ENCODE data around the gene RRP7A.
"Not testable (repeated sequence)": the region's sequence is repeated elsewhere in the genome, so short reads cannot be mapped to it uniquely, and the experiment has no call there.

The RRP7A gene, protein sequence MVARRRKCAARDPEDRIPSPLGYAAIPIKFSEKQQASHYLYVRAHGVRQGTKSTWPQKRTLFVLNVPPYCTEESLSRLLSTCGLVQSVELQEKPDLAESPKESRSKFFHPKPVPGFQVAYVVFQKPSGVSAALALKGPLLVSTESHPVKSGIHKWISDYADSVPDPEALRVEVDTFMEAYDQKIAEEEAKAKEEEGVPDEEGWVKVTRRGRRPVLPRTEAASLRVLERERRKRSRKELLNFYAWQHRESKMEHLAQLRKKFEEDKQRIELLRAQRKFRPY

GRCh38 chr22:42519525-42520401 lies at the start of gene RRP7A:
RRP7A (minus strand) TSS chr22:42519796; CDS start chr22:42519786, 10 bp downstream.
- ATAC-seq, result peak; percentile 96
- TF ChIP-seq PPARA (CRISPR knock-in tag; IDR thresholded peaks at IDR 0.05; ENCODE audit: borderline replicate concordance) (no peak), CSRNP3 (CRISPR knock-in tag; IDR thresholded peaks at IDR 0.05) (no peak), OSR1 (CRISPR knock-in tag; IDR thresholded peaks at IDR 0.05) (no peak), ZNF70 (CRISPR knock-in tag; IDR thresholded peaks at IDR 0.05) (no peak), CSDC2 (CRISPR knock-in tag; IDR thresholded peaks at IDR 0.05) (no peak), ZNF565 (CRISPR knock-in tag; conservative IDR thresholded peaks at IDR 0.05; ENCODE audit: low read depth) (no peak), ZFP30 (CRISPR knock-in tag; IDR thresholded peaks at IDR 0.05) (no peak), SNAI2 (CRISPR knock-in tag; IDR thresholded peaks at IDR 0.05) (no peak), ZFP3 (CRISPR knock-in tag; IDR thresholded peaks at IDR 0.05) (no peak), ISL1 (CRISPR knock-in tag; IDR thresholded peaks at IDR 0.05) (no peak), PATZ1 (CRISPR knock-in tag; IDR thresholded peaks at IDR 0.05; ENCODE audit: borderline replicate concordance) (no peak), TCF4 (CRISPR knock-in tag; IDR thresholded peaks at IDR 0.05; ENCODE audit: borderline replicate concordance) (no peak), RARB (CRISPR knock-in tag; IDR thresholded peaks at IDR 0.05) (no peak), ARNTL (CRISPR knock-in tag; IDR thresholded peaks at IDR 0.05; ENCODE audit: borderline replicate concordance, low read depth) (no peak), BACH2 (CRISPR knock-in tag; IDR thresholded peaks at IDR 0.05; ENCODE audit: borderline replicate concordance) (no peak), GLIS3 (CRISPR knock-in tag; IDR thresholded peaks at IDR 0.05) (no peak)
- TF ChIP-seq, protein P1, sequence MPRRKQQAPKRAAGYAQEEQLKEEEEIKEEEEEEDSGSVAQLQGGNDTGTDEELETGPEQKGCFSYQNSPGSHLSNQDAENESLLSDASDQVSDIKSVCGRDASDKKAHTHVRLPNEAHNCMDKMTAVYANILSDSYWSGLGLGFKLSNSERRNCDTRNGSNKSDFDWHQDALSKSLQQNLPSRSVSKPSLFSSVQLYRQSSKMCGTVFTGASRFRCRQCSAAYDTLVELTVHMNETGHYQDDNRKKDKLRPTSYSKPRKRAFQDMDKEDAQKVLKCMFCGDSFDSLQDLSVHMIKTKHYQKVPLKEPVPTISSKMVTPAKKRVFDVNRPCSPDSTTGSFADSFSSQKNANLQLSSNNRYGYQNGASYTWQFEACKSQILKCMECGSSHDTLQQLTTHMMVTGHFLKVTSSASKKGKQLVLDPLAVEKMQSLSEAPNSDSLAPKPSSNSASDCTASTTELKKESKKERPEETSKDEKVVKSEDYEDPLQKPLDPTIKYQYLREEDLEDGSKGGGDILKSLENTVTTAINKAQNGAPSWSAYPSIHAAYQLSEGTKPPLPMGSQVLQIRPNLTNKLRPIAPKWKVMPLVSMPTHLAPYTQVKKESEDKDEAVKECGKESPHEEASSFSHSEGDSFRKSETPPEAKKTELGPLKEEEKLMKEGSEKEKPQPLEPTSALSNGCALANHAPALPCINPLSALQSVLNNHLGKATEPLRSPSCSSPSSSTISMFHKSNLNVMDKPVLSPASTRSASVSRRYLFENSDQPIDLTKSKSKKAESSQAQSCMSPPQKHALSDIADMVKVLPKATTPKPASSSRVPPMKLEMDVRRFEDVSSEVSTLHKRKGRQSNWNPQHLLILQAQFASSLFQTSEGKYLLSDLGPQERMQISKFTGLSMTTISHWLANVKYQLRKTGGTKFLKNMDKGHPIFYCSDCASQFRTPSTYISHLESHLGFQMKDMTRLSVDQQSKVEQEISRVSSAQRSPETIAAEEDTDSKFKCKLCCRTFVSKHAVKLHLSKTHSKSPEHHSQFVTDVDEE (CRISPR knock-in tag; IDR thresholded peaks at IDR 0.05), result no peak

DNA sequence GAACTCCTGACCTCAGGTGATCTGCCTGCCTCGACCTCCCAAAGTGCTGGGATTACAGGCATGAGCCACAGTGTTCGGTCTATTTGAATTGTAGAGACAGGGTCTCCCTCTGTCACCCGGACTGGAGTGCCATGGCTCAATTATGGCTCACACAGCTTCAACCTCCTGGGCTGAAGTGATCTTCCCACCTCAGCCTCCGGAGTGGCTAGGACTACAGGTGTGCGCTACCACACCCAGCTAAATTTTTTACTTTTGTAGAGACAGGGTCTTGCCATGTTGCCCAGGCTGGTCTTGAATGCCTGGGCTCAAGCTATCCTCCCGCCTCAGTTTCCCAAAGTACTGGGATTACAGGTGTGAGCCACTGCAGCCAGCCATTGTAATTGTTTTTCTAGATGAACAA lies 48.4 kb upstream of the RRP7A start:
- not testable (repeated sequence) for ATAC-seq

GRCh38 chr22:42565956-42566355 lies 46.4 kb upstream of the RRP7A start:
- TF ChIP-seq CSDC2 (CRISPR knock-in tag; IDR thresholded peaks at IDR 0.05) (no peak), ESRRG (CRISPR knock-in tag; IDR thresholded peaks at IDR 0.05) (no peak), RARB (CRISPR knock-in tag; IDR thresholded peaks at IDR 0.05) (no peak), GLIS3 (CRISPR knock-in tag; IDR thresholded peaks at IDR 0.05) (no peak)
- ATAC-seq, result no peak

GRCh38 chr22:42564699-42565098 lies 45.1 kb upstream of the RRP7A start:
- ATAC-seq, result no peak
- TF ChIP-seq ZNF70 (CRISPR knock-in tag; IDR thresholded peaks at IDR 0.05), result no peak

DNA sequence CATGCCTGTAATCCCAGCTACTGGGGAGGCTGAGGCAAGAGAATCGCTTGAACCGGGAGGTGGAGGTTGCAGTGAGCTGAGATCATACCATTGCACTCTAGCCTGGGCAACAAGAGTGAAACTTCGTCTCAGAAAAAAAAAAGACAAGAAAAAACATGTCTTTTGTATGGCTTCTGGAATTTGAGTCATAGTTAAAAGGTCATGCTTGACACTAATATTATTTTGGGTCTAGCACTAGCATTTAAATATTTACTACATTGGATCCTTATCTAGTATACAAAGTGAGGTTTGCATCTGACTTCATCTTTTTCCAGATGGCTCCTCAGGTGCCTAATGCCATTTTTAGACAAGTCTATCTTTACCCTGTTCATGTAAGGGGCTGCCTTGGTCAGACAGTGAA lies 44.3 kb upstream of the RRP7A start:
- not testable (repeated sequence) for ATAC-seq

- no peak for ATAC-seq
- TF ChIP-seq ZNF70 (CRISPR knock-in tag; IDR thresholded peaks at IDR 0.05) (no peak), CSDC2 (CRISPR knock-in tag; IDR thresholded peaks at IDR 0.05) (no peak), ZFP30 (CRISPR knock-in tag; IDR thresholded peaks at IDR 0.05) (no peak), POU6F1 (CRISPR knock-in tag; IDR thresholded peaks at IDR 0.05; ENCODE audit: borderline replicate concordance, low read depth) (no peak), ISL1 (CRISPR knock-in tag; IDR thresholded peaks at IDR 0.05) (no peak), CSRNP3 (CRISPR knock-in tag; IDR thresholded peaks at IDR 0.05) (no peak), ZFP3 (CRISPR knock-in tag; IDR thresholded peaks at IDR 0.05) (no peak)
These were observed 43.1 kb upstream of the RRP7A start for GRCh38 chr22:42562684-42563083.
